ENCODE measurements around the gene TOMT.

GRCh38 chr11:72067266-72067665 is 38.5 kb upstream of the TOMT start:
- TF ChIP-seq CTCF (conservative IDR thresholded peaks at IDR 0.05) (no peak), ZFX (IDR thresholded peaks at IDR 0.05) (no peak)
